ENCODE results near the gene PHF2.

PHF2 gene

GRCh38 chr9:93576258-93577077 is at the start of gene PHF2:
PHF2 (plus strand) TSS chr9:93576584; CDS start chr9:93576774, 190 bp downstream.
- peak within 1 kb of the TSS; percentile 69 for H3K4me3 ChIP-seq (ENCODE audit: low read length)
- DNase-seq (ENCODE audit: low read depth): peak; percentile 29
- TF ChIP-seq CTCF (IDR thresholded peaks at IDR 0.05; ENCODE audit: insufficient read depth, low read depth, low read length, missing control alignments): no peak

DNA sequence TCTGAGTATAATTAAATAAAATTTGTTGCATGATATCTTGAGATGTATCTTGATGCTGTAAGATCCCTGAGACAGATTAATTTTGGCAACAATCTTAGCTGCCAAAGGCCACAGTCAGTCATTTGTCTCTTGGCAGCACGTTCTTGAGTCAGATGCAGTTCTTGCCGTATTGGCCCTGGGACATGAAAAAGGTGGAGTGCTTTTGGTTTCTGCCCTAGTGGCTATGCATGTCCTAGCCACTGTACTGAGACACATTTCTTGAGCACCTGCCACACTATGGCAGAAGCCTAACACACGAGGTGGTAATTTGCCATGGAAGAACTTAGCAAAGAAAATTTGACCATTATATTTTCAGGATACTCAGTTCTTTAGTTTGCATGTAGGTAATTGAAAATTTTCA is 45.0 kb upstream of the PHF2 start:
- peak; percentile 24 for TF ChIP-seq CTCF (IDR thresholded peaks at IDR 0.05; ENCODE audit: insufficient read depth, low read depth, low read length, missing control alignments)
- no peak overlapping the region for H3K4me3 ChIP-seq (ENCODE audit: low read length)
- DNase-seq (ENCODE audit: low read depth): peak; percentile 17

DNA sequence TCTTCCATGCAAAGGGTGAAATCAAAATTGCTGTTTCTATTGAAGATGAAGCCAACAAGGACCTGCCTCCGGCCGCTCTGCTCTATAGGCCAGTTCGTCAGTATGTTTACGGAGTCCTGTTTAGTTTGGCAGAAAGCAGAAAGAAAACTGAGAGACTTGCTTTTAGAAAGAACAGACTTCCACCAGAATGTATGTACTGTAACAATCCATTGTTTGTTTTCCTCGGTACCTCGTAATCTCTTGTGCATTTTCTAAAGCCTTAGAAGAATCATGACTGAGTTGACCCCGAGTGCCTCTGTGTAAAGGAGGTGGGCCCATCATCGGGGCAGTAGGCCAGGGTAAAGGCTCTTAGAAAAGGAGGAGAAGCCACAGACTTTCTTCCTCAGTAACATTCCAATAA is 44.2 kb upstream of the PHF2 start:
- DNase-seq (ENCODE audit: low read depth): no peak
- H3K4me3 ChIP-seq (ENCODE audit: low read length): no peak overlapping the region
- TF ChIP-seq CTCF (IDR thresholded peaks at IDR 0.05; ENCODE audit: insufficient read depth, low read depth, low read length, missing control alignments): no peak

DNA sequence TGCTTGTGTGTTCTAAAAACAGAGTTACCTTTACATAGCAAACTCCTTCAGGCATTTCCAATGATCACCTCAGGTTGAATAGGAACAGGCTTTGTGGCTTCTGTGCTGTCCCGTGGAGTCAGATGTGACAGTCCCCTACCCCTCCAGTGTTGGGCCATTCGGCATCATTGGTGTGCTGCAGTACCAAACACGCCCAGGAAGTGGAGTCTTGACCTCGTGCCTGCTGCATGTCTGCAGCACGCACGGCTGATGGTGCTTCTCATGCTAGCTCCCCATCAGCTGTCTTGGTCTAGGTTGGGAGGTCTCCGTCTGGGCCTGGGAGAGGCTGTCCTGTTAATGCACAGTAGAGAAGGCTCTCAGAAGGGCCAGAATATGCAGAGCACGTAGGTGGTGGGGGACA is 42.5 kb upstream of the PHF2 start:
- H3K4me3 ChIP-seq (ENCODE audit: low read length): no peak overlapping the region
- no peak for DNase-seq (ENCODE audit: low read depth)
- TF ChIP-seq CTCF (IDR thresholded peaks at IDR 0.05; ENCODE audit: insufficient read depth, low read depth, low read length, missing control alignments): peak; percentile 4

DNA sequence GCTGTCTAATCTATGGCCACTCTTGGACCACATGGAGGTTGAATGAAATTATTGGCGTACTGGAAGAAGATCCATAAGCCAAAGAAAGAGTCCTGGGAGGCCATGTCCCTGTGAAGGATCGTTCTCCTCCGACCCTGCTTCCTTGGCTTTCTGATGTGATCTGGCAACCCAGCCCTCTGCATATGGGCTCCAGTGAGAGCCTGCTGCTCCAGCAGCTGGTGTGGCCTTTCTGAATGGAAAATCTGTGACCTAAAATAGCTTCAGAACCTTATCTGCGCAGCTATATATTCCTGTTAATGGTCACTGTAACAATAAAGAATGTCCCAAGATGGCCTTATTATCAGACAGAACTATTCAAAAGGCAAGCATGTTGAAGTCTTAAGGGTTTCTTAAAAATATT is 40.2 kb upstream of the PHF2 start:
- no peak for DNase-seq (ENCODE audit: low read depth)
- TF ChIP-seq CTCF (IDR thresholded peaks at IDR 0.05; ENCODE audit: insufficient read depth, low read depth, low read length, missing control alignments): no peak
- H3K4me3 ChIP-seq (ENCODE audit: low read length): no peak overlapping the region

- DNase-seq (ENCODE audit: low read depth): no peak
- H3K4me3 ChIP-seq (ENCODE audit: low read length): no peak overlapping the region
- no peak for TF ChIP-seq CTCF (IDR thresholded peaks at IDR 0.05; ENCODE audit: insufficient read depth, low read depth, low read length, missing control alignments)
Measured at GRCh38 chr9:93536874-93537273, 39.5 kb upstream of the PHF2 start.

GRCh38 chr9:93540305-93540704 is 36.1 kb upstream of the PHF2 start:
- no peak for TF ChIP-seq CTCF (IDR thresholded peaks at IDR 0.05; ENCODE audit: insufficient read depth, low read depth, low read length, missing control alignments)
- no peak for DNase-seq (ENCODE audit: low read depth)
- no peak overlapping the region for H3K4me3 ChIP-seq (ENCODE audit: low read length)
